ENCODE measurements around the gene PCP2.
"Not testable (repeated sequence)": the region's sequence is repeated elsewhere in the genome, so short reads cannot be mapped to it uniquely, and the experiment has no call there.

DNA sequence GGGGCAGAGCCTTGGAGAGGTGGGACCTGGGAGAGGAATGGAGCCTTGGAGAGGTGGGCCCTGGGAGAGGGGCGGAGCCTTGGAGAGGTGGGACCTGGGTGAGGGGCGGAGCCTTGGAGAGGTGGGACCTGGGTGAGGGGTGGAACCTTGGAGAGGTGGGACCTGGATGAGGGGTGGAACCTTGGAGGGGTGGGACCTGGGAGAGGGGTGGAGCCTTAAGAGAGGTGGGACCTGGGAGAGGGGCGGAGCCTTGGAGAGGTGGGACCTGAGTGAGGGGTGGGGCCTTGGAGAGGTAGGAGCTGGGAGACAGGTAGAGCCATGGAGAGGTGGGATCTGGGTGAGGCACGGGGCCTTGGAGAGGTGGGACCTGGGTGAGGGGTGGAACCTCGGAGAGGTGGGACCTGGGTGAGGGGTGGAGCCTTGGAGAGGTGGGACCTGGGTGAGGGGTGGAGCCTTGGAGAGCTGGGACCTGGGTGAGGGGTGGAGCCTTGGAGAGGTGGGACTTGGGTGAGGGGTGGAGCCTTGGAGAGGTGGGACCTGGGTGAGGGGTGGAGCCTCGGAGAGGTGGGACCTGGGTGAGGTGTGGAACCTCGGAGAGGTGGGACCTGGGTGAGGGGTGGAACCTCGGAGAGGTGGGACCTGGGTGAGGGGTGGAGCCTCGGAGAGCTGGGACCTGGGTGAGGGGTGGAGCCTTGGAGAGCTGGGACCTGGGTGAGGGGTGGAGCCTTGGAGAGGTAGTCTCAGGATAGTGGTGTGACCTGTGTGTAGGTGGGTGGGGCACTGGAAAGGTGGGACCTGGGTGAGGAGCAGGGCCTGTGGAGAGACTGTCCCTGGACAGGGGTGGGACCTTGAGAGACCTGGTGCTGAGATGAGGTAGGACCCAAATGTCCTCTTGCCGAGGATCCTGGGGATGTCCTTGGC is 10.4 kb upstream of the PCP2 start:
- TF ChIP-seq POLR2A (IDR thresholded peaks at IDR 0.05); POLR2AphosphoS5 (IDR thresholded peaks at IDR 0.05; ENCODE audit: insufficient read depth in 1 of 2, low read depth in 1 of 2): not testable (repeated sequence)
- TF ChIP-seq, protein P1, sequence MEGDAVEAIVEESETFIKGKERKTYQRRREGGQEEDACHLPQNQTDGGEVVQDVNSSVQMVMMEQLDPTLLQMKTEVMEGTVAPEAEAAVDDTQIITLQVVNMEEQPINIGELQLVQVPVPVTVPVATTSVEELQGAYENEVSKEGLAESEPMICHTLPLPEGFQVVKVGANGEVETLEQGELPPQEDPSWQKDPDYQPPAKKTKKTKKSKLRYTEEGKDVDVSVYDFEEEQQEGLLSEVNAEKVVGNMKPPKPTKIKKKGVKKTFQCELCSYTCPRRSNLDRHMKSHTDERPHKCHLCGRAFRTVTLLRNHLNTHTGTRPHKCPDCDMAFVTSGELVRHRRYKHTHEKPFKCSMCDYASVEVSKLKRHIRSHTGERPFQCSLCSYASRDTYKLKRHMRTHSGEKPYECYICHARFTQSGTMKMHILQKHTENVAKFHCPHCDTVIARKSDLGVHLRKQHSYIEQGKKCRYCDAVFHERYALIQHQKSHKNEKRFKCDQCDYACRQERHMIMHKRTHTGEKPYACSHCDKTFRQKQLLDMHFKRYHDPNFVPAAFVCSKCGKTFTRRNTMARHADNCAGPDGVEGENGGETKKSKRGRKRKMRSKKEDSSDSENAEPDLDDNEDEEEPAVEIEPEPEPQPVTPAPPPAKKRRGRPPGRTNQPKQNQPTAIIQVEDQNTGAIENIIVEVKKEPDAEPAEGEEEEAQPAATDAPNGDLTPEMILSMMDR (IDR thresholded peaks at IDR 0.05), result not testable (repeated sequence)

Data from vagina (tissue), 2 donors.